ENCODE measurements around the gene LANCL3. TPM values are rescaled to one million over a fixed set of nuclear protein-coding genes. Genes with fewer than 3 reads are reported as not detected.
"Not testable (repeated sequence)": the region's sequence is repeated elsewhere in the genome, so short reads cannot be mapped to it uniquely, and the experiment has no call there.

The LANCL3 gene
- total RNA-seq, 1 experiment from 2014 or later = 1.5 TPM

DNA sequence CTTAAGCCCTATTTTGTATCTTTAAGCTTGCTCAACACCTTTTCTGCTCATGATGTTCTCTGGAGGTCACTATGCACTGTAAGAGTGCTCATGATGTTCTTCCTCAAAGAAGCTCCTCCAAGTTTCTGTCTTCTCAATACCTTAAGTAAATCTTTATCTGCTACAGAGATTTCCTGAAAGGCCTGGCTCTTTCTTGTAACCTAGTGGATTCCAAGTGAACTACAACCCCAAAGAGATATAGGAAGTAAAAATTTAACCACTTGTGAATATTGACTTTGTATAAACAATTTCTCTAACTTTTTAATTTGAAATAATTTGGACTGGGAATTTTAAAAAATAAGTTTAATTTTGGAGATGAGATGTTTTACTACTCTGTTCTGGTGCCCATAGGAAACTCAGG lies 74.8 kb downstream of the LANCL3 start:
- no peak for DNase-seq
- CTCF ChIA-PET = no interaction called here
- Histone ChIP-seq H3K27ac (no peak overlapping the region), H3K4me2 (no peak overlapping the region), H3F3A (ENCODE audit: insufficient read depth, low read depth) (peaks cover 16% of the 10 kb centered on the region), H4K20me1 (ENCODE audit: insufficient read depth) (no peaks in the 10 kb centered on the region), H3K4me3 (no peak overlapping the region), H3K9me3 (ENCODE audit: insufficient read depth, low read depth) (no peaks in the 10 kb centered on the region), H3K4me1 (replicated peaks; ENCODE audit: insufficient read depth) (peaks cover 27% of the 10 kb centered on the region), H2AFZ (no peak overlapping the region), H3K27me3 (ENCODE audit: insufficient read depth, low read depth) (no peaks in the 10 kb centered on the region), H3K79me2 (ENCODE audit: low read depth) (no peaks in the 10 kb centered on the region), H3K36me3 (ENCODE audit: low read depth) (no peaks in the 10 kb centered on the region), H3K9me2 (ENCODE audit: insufficient read depth) (no peaks in the 10 kb centered on the region)
- intact Hi-C loops (cut with micrococcal nuclease; ENCODE audit: unreplicated experiment) = no loop called here
- TF ChIP-seq, protein P1, sequence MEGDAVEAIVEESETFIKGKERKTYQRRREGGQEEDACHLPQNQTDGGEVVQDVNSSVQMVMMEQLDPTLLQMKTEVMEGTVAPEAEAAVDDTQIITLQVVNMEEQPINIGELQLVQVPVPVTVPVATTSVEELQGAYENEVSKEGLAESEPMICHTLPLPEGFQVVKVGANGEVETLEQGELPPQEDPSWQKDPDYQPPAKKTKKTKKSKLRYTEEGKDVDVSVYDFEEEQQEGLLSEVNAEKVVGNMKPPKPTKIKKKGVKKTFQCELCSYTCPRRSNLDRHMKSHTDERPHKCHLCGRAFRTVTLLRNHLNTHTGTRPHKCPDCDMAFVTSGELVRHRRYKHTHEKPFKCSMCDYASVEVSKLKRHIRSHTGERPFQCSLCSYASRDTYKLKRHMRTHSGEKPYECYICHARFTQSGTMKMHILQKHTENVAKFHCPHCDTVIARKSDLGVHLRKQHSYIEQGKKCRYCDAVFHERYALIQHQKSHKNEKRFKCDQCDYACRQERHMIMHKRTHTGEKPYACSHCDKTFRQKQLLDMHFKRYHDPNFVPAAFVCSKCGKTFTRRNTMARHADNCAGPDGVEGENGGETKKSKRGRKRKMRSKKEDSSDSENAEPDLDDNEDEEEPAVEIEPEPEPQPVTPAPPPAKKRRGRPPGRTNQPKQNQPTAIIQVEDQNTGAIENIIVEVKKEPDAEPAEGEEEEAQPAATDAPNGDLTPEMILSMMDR (conservative IDR thresholded peaks at IDR 0.05) = peak; percentile 23; the same call in 1 of the 2 replicates
- no peak for TF ChIP-seq EZH2 (IDR thresholded peaks at IDR 0.05; ENCODE audit: low read depth)
- no TSS peak for BruUV-seq (replicated peaks)
- POLR2A ChIA-PET (ENCODE audit: unreplicated experiment) = no interaction called here

DNA sequence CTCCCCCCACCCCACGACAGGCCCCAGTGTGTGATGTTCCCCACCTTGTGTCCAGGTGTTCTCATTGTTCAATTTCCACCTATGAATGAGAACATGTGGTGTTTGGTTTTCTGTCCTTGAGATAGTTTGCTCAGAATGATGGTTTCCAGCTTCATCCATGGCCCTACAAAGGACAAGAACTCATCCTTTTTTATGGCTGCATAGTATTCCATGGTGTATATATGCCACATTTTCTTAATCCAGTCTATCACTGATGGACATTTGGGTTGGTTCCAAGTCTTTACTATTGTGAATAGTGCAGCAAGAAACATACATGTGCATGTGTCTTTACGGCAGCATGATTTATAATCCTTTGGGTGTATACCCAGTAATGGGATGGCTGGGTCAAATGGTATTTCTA lies 79.4 kb downstream of the LANCL3 start:
- BruUV-seq (replicated peaks); H3K4me2 ChIP-seq; DNase-seq; H3F3A ChIP-seq (ENCODE audit: insufficient read depth, low read depth); H3K9me2 ChIP-seq (ENCODE audit: insufficient read depth); H3K27me3 ChIP-seq (ENCODE audit: insufficient read depth, low read depth); H3K4me3 ChIP-seq; H4K20me1 ChIP-seq (ENCODE audit: insufficient read depth); POLR2A ChIA-PET (ENCODE audit: unreplicated experiment); CTCF ChIA-PET; H3K27ac ChIP-seq; H3K79me2 ChIP-seq (ENCODE audit: low read depth); H3K9me3 ChIP-seq (ENCODE audit: insufficient read depth, low read depth); H3K4me1 ChIP-seq (replicated peaks; ENCODE audit: insufficient read depth); H2AFZ ChIP-seq; intact Hi-C loops (cut with micrococcal nuclease; ENCODE audit: unreplicated experiment); H3K36me3 ChIP-seq (ENCODE audit: low read depth): not testable (repeated sequence)

DNA sequence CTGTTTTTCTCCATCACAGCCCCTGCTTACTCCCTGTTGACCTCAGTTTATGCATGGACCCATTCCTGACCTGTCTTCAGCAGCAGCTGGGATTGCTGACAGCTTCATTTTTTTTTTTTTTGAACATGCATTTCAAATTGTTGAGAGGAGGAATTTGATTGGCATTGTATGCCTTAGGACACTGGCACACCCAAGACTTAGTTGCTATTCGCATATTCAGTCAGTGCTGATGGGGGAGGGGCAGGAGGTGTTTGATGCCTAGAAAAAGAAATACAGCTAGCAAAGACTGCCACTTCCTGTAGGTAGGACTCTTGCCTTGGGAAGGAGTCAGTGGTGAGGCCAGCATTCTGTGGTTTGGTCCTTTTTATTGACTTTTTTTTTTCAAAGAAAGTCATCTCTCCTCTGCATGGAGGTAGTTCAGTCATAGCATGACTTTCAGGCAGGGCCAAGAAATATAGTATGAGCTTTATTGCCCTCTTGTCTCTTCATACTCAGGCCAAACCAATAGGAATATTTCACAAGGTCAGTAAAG lies 80.5 kb downstream of the LANCL3 start:
- Histone ChIP-seq H3K9me2 (ENCODE audit: insufficient read depth) (no peaks in the 10 kb centered on the region), H2AFZ (no peak overlapping the region), H3K9me3 (ENCODE audit: insufficient read depth, low read depth) (no peaks in the 10 kb centered on the region), H3K4me3 (no peak overlapping the region), H3K4me1 (replicated peaks; ENCODE audit: insufficient read depth) (no peaks in the 10 kb centered on the region), H3K27me3 (ENCODE audit: insufficient read depth, low read depth) (no peaks in the 10 kb centered on the region), H4K20me1 (ENCODE audit: insufficient read depth) (no peaks in the 10 kb centered on the region), H3K4me2 (no peak overlapping the region), H3K36me3 (ENCODE audit: low read depth) (no peaks in the 10 kb centered on the region), H3K27ac (no peak overlapping the region), H3K79me2 (ENCODE audit: low read depth) (no peaks in the 10 kb centered on the region), H3F3A (ENCODE audit: insufficient read depth, low read depth) (no peaks in the 10 kb centered on the region)
- intact Hi-C loops (cut with micrococcal nuclease; ENCODE audit: unreplicated experiment) = no loop called here
- TF ChIP-seq EZH2 (IDR thresholded peaks at IDR 0.05; ENCODE audit: low read depth) = no peak
- TF ChIP-seq, protein P1 (conservative IDR thresholded peaks at IDR 0.05) = no peak
- POLR2A ChIA-PET (ENCODE audit: unreplicated experiment) = no interaction called here
- DNase-seq = no peak
- no TSS peak for BruUV-seq (replicated peaks)
- CTCF ChIA-PET = no interaction called here

DNA sequence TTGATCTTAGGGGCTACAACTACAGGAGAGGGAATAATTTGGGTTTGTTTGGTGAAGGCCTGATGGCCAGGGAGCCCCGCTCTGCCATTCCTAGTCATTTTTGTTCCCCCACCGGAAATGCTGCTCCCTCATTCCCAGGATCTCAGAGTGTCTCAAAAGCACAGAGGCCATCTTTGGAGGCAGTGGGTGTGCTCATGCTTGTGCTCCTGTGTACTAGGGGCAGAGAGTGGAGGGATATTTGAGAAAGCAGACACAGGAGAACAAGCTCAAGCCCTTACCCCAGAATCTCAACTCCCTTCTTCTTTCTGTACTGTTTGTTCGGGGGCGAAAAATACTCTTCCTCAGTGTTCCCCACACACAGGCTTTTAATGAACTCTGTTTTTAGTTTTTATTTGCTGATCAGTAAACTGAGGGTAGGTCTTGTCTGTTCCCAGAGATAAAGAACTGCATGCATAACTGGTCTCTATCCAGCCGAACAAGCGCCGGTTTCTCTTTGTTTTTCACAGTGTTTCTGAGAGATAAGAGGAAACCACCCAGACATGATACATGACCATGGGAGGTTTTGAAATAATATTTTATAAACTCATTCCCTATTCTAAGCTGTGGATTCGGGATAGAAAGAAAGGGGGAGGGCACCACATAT lies 81.2 kb downstream of the LANCL3 start:
- intact Hi-C loops (cut with micrococcal nuclease; ENCODE audit: unreplicated experiment) = no loop called here
- no peak for DNase-seq

More for the DNA sequence above, 81.2 kb downstream of the LANCL3 start:
- H2AFZ ChIP-seq = no peak overlapping the region
- H3K4me1 ChIP-seq (replicated peaks; ENCODE audit: insufficient read depth) = no peaks in the 10 kb centered on the region
- no TSS peak for BruUV-seq (replicated peaks)
- ChIA-PET CTCF (no interaction called here), POLR2A (ENCODE audit: unreplicated experiment) (no interaction called here)
- no peak for TF ChIP-seq EZH2 (IDR thresholded peaks at IDR 0.05; ENCODE audit: low read depth)
- TF ChIP-seq, protein P1 (conservative IDR thresholded peaks at IDR 0.05) = no peak
- no peaks in the 10 kb centered on the region for H4K20me1 ChIP-seq (ENCODE audit: insufficient read depth)
- no peaks in the 10 kb centered on the region for H3K79me2 ChIP-seq (ENCODE audit: low read depth)
- no peak overlapping the region for H3K27ac ChIP-seq
- H3K36me3 ChIP-seq (ENCODE audit: low read depth) = no peaks in the 10 kb centered on the region
- no peaks in the 10 kb centered on the region for H3K27me3 ChIP-seq (ENCODE audit: insufficient read depth, low read depth)
- no peaks in the 10 kb centered on the region for H3K9me2 ChIP-seq (ENCODE audit: insufficient read depth)
- H3F3A ChIP-seq (ENCODE audit: insufficient read depth, low read depth) = no peaks in the 10 kb centered on the region
- H3K4me2 ChIP-seq = no peak overlapping the region
- H3K9me3 ChIP-seq (ENCODE audit: insufficient read depth, low read depth) = no peaks in the 10 kb centered on the region
- H3K4me3 ChIP-seq = no peak overlapping the region
